ENCODE results near the gene SHISA8. TPM values are rescaled to one million over a fixed set of nuclear protein-coding genes. Genes with fewer than 3 reads are reported as not detected.
A peak's percentile ranks its signal among the peaks of the same experiment; 100 is the strongest.
"Not testable (repeated sequence)": the region's sequence is repeated elsewhere in the genome, so short reads cannot be mapped to it uniquely, and the experiment has no call there.

The SHISA8 gene
- total RNA-seq (2014; rRNA removed; shearing (Covaris generic)), result not detected in 2 replicates

- DNase-seq (ENCODE audit: low read depth), result no peak
Measured at GRCh38 chr22:41915035-41915785, at the start of gene SHISA8. SHISA8 (minus strand) TSS chr22:41915074; CDS start chr22:41914667, 407 bp downstream.

- no peak for DNase-seq (ENCODE audit: low read depth)
Measured at GRCh38 chr22:41964112-41964491, 49.2 kb upstream of the SHISA8 start.

- no peak for DNase-seq (ENCODE audit: low read depth)
Measured at GRCh38 chr22:41963453-41964111, 48.7 kb upstream of the SHISA8 start.

GRCh38 chr22:41957941-41958556 lies 43.2 kb upstream of the SHISA8 start:
- no peak for DNase-seq (ENCODE audit: low read depth)

- no peak for DNase-seq (ENCODE audit: low read depth)
Measured at GRCh38 chr22:41952713-41953112, 37.8 kb upstream of the SHISA8 start.

- no peak for DNase-seq (ENCODE audit: low read depth)
Measured at GRCh38 chr22:41951898-41952474, 37.1 kb upstream of the SHISA8 start, which contains the start of gene SMIM45. SMIM45 (plus strand) TSS chr22:41952150.

- no peak for DNase-seq (ENCODE audit: low read depth)
Measured at GRCh38 chr22:41949297-41949965, 34.6 kb upstream of the SHISA8 start.

- DNase-seq (ENCODE audit: low read depth), result not testable (repeated sequence)
Measured at GRCh38 chr22:41948928-41949296, 34.0 kb upstream of the SHISA8 start.

GRCh38 chr22:41948142-41948541 lies 33.3 kb upstream of the SHISA8 start:
- no peak for DNase-seq (ENCODE audit: low read depth)

GRCh38 chr22:41947424-41948080 lies 32.7 kb upstream of the SHISA8 start:
- no peak for DNase-seq (ENCODE audit: low read depth)

GRCh38 chr22:41946629-41947423 lies 32.0 kb upstream of the SHISA8 start, which contains the start of gene CENPM:
CENPM (minus strand) TSS chr22:41947152; CDS start chr22:41947076, 76 bp downstream.
- DNase-seq (ENCODE audit: low read depth), result peak; percentile 98

- DNase-seq (ENCODE audit: low read depth), result no peak
Measured at GRCh38 chr22:41943661-41944209, 28.9 kb upstream of the SHISA8 start.

GRCh38 chr22:41940832-41941765 lies 26.2 kb upstream of the SHISA8 start:
- DNase-seq (ENCODE audit: low read depth), result peak; percentile 81

GRCh38 chr22:41939981-41940831 lies 25.3 kb upstream of the SHISA8 start:
- DNase-seq (ENCODE audit: low read depth), result peak; percentile 26

- DNase-seq (ENCODE audit: low read depth), result no peak
Measured at GRCh38 chr22:41936894-41937169, 22.0 kb upstream of the SHISA8 start.

GRCh38 chr22:41935509-41935908 lies 20.6 kb upstream of the SHISA8 start:
- no peak for DNase-seq (ENCODE audit: low read depth)

GRCh38 chr22:41935015-41935351 lies 20.1 kb upstream of the SHISA8 start:
- DNase-seq (ENCODE audit: low read depth), result no peak

- no peak for DNase-seq (ENCODE audit: low read depth)
Measured at GRCh38 chr22:41934284-41935014, 19.6 kb upstream of the SHISA8 start.

Measured in Daoy (cell line).